HG03521 (cell line): ENCODE measurements around the gene FAM83G.
A peak's percentile ranks its signal among the peaks of the same experiment; 100 is the strongest.
"Not testable (repeated sequence)": the region's sequence is repeated elsewhere in the genome, so short reads cannot be mapped to it uniquely, and the experiment has no call there.

Experiments
- ATAC-seq: cut with Tn5 transposase; IDR thresholded peaks from one replicate; pipeline ENCODE4 v1.9.1; 2021; ENCODE audit warnings: mild to moderate bottlenecking, moderate library complexity; ENCODE audit not compliant: unreplicated experiment

The FAM83G gene

DNA sequence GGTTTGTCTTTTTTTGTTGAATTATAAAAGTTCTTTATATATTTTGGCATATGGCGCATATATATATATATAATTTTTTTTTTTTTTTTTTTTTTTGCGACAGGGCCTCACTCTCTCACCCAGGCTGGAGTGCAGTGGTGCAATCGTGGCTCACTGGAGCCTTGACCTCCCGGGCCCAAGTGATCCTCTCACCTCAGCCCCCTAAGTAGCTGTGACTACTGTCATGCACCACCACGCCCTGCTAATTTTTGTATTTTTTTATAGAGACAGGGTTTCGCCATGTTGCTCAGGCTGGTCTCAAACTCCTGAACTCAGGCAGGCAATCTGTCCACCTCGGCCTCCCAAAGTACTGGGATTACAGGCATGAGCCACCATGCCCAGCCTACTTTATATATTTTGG is 82.0 kb downstream of the FAM83G start:
- ATAC-seq, result not testable (repeated sequence)

DNA sequence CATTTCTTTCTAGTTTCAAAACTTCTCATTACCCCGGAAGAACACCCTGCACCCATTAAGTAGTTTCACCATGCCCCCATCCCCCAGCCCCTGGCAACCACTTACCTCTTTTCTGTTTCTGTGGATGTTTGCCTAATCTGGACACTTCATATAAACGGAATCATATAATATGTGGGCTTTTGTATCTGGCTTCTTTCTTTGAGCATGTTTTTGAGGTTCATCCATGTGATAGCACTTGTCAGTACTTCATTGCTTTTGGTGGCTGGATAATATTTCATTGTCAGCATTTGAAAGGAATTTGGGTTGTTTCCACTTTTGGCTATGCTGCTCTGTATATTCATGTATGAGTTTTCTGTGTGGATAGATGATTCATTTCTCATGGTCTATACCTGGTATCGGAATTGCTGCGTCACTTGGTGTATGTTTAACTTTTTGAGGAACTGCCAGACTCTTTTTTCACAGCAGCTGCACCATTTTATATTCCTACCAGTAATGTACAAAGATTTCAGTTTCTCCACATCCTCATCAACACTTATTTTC is 82.6 kb downstream of the FAM83G start:
- peak; percentile 67 for ATAC-seq

DNA sequence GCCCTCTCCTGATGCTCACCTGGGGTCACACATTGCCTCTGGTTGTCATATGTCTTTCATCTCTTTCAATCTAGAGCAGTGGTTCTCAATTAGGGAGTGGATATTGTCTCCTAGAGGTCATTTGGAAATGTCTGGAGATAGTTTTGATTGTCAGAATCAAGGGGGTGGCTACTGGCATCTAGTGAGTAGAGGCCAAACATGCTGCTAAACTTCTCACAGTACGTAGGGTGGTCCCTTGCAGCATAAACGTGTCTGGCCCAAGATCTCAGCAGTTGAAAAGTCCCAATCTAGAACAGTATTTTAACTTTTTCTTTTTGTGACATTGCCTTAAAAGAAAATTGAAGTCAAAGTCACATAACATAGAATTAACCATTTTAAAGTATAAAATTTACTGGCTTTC is 83.1 kb downstream of the FAM83G start:
- no peak for ATAC-seq

DNA sequence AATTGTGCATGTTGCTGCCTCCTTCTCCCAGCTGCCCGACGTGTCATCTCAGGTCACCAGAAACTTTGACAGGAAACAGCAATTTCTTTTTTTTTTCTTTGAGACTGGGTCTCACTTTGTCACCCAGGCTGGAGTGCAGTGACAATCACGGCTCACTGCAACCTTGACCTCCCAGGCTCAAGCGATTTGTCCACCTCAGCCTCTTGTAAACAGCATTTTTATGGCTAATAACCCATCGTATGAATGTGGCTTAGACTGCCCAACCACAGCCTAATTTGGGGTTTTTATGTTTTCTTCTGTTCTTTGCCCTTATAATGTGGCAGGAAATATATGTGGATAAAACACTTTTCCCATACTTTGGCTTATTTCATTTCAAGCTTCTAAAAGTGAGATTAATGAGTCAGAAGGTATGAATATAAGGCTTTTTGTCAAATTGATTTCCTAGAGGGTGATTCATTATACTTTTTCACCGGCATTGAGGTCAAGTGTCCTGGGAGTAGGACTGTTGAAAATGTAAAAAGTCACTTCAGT is 83.6 kb downstream of the FAM83G start:
- ATAC-seq, result no peak

DNA sequence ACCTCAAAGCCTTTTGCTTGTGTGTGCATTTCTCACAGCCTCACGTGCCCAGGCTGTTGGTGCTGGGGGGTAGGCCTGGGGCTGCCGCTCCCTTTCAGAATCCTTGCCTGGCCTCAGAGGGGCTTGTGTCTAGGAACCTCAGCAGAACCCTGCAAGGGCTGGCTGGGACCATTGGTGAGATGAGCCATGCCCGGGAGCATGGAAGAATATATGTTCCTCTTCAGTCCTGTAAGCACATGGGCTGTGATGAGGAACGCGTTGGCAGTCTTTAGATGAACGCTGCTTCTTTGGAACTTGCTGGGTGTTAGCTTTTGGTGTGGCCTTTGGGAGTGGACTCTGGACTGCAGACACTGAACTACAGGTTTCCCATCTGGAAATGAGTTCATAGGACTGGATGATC is 84.6 kb downstream of the FAM83G start:
- ATAC-seq, result no peak
